NT2/D1 (cell line): ENCODE measurements around the gene HACE1.

Experiments
- SUZ12 ChIP-seq: IDR thresholded peaks from 2 replicates; pipeline ENCODE4 v1.6.1; 2011; ENCODE audit not compliant: insufficient read length, insufficient read depth; ENCODE audit errors: extremely low read depth
- YY1 ChIP-seq: IDR thresholded peaks from 2 replicates; pipeline ENCODE4 v1.6.1; 2011; ENCODE audit not compliant: insufficient read length, insufficient read depth

DNA sequence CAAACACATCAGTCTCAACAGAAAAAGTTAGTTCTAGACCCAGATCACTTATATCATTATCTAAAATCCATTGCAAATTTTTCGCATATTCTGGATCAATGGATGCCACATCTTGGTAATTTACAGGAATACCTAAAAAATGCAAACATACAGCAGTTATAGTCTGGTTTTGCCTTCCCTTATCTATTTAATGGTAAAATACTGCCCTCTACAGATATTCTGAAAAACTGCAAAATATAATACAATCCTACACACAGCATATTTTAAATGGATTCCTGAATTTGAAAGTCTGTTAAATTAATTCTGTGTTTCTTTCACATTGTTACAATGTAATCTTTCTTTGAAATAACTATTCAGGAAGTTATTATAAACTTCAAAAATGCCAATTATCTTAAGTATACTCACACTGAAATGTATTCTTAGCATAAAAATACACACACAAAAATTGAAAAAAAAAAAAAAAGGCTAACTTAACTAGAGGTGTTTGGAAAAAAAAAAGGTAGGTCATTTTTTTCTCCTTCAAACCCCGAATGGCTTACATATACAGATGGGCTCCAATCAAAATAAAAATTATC is 88.4 kb downstream of the HACE1 start:
- TF ChIP-seq SUZ12 (no peak), YY1 (no peak)
